Adrenal gland (tissue), 12 donors: Measurements from ENCODE around the gene CDH16. TPM values are rescaled to one million over a fixed set of nuclear protein-coding genes. Genes with fewer than 3 reads are reported as not detected.

Experiments used
- DNase-seq, 7 donors: peaks; one replicate each; pipeline ENCODE4 v3.0.0-alpha.2; 2019 to 2020
- H3K27ac ChIP-seq, 5 donors: fragments of 200-600 bp; sonication (generic) in 4 of 5; 1 replicate in 3 of 5; 2 replicates in 2 of 5; pipeline versions ENCODE4 v1.5.1 to v1.8.0; 2016 to 2020; ENCODE audit warnings: mild to moderate bottlenecking in 1 of 5
- H3K27me3 ChIP-seq: fragments of 200-600 bp; 2 replicates; pipeline ENCODE4 v1.8.0; 2021
- H3K36me3 ChIP-seq, 2 donors: fragments of 200-600 bp; replicated peaks in 1 of 2; 1 replicate in 1 of 2; 2 replicates in 1 of 2; pipeline versions ENCODE4 v1.5.1 to v1.8.0; 2018 to 2022
- H3K4me1 ChIP-seq, 2 donors: fragments of 200-600 bp; replicated peaks in 1 of 2; 1 replicate in 1 of 2; 2 replicates in 1 of 2; pipeline versions ENCODE4 v1.5.1 to v1.8.0; 2018 to 2021
- H3K4me3 ChIP-seq, 4 donors: fragments of 200-600 bp; sonication (generic) in 3 of 4; one replicate each; pipeline ENCODE4 v1.5.1; 2016 to 2018
- H3K9me3 ChIP-seq, 3 donors: fragments of 200-600 bp; sonication (generic) in 1 of 3; replicated peaks in 1 of 3; 1 replicate in 2 of 3; 2 replicates in 1 of 3; pipeline versions ENCODE4 v1.5.1 to v1.8.0; 2016 to 2021
- CTCF ChIP-seq, 6 experiments: fragments of 450-650 bp in 4 of 6; fragments of 200-600 bp in 2 of 6; sonication (generic) in 1 of 6; IDR thresholded peaks; 1 replicate in 5 of 6; 2 replicates in 1 of 6; pipeline versions ENCODE4 v1.5.1 to v1.8.0; 2016 to 2021; ENCODE audit warnings: antibody characterized with exemption in 6 of 6, mild to moderate bottlenecking in 2 of 6, moderate library complexity in 1 of 6
- POLR2A ChIP-seq, 2 donors: fragments of 450-650 bp; IDR thresholded peaks; one replicate each; pipeline ENCODE4 v1.6.1; 2017; ENCODE audit warnings: antibody characterized with exemption in 2 of 2, mild to moderate bottlenecking in 2 of 2, moderate library complexity in 1 of 2
- WGBS, 4 donors: extraction: QIAGEN DNeasy Blood & Tissue Kit in 2 of 4; methylation state at CpG; one replicate each; pipeline versions ENCODE4 v1.1.5 to v1.1.7; 2013 to 2017; 5-methylcytosine and 5-hydroxymethylcytosine counted together
- intact Hi-C, 2 donors: fragments of 100-400 bp; cut with DNase I; formaldehyde crosslinking; loops; one replicate each; pipeline versions ENCODE4 v1.14.1 to v1.15.0; 2022 to 2023
- polyA plus RNA-seq, 3 donors: library from polyadenylated mRNA; stranded (reverse); fragments of 200-250 nt in 2 of 3; fragments of 350-450 nt in 1 of 3; fragmentation: Illumina TruSeq in 1 of 3; extraction: RNeasy Lipid Tissue Mini Kit (QIAGEN cat#74804) in 1 of 3; gene quantifications; one replicate each; pipeline ENCODE4 v1.2.3, GENCODE V29; 2013 to 2014
- total RNA-seq, 9 donors: library from RNA; depleted of rRNA in 4 of 9; stranded (reverse); fragments of >200 nt in 4 of 9; fragments of 120-200 nt in 1 of 9; fragmentation: NEBNext Ultra II Directional in 1 of 9; extraction: Animal tissue kit (Norgen Biotek cat#: 25700) in 1 of 9; gene quantifications; one replicate each; pipeline versions ENCODE4 v1.1.0 to v1.2.4, GENCODE V29; 2013 to 2023
- donor health status: healthy with polysubstance abuse.
- donor health status: Bipolar disorder and iron deficiency.
- donor health status: DM: yes; HTN: yes; CAD: no.
- donor health status: DM: no; HTN: no; CAD: no.
- donor health status: DM: no; HTN: no; CAD: no.
- donor health status: DM: yes; HTN: yes; CAD: no.

The CDH16 gene
- total and polyA plus RNA-seq, 12 donors: 0.69 TPM; not detected in 11

GRCh38 chr16:66920924-66921680, 2.4 kb upstream of the CDH16 start:
- DNase-seq: no peak
- Histone ChIP-seq H3K9me3 (no peaks in the 10 kb centered on the region), H3K36me3 (no peaks in the 10 kb centered on the region), H3K4me3 (no peak overlapping the region), H3K4me1 (peaks cover 16 to 17% of the 10 kb centered on the region in 2 donors), H3K27ac (no peak overlapping the region), H3K27me3 (no peaks in the 10 kb centered on the region)
- TF ChIP-seq CTCF (IDR thresholded peaks at IDR 0.05): no peak
- TF ChIP-seq POLR2A (IDR thresholded peaks at IDR 0.05): no peak
- WGBS, 4 donors: 76 to 87% (median 82%) methylated on average over 6 to 9 of the region's 9 CpGs
- intact Hi-C loops: no loop called here

- TF ChIP-seq POLR2A (IDR thresholded peaks at IDR 0.05) (no peak), CTCF (IDR thresholded peaks at IDR 0.05) (no peak)
- Histone ChIP-seq H3K27me3 (no peaks in the 10 kb centered on the region), H3K4me1 (peaks cover 7 to 8% of the 10 kb centered on the region in 2 donors), H3K4me3 (no peak overlapping the region), H3K27ac (no peak overlapping the region), H3K36me3 (no peaks in the 10 kb centered on the region), H3K9me3 (no peaks in the 10 kb centered on the region)
- 66 to 75% (median 70%) methylated on average over 2 of the region's 2 CpGs; no CpG with 5 or more reads in 1 of the 4 donors for WGBS, 4 donors
- intact Hi-C loops: no loop called here
- DNase-seq: no peak
These were observed 1.6 kb upstream of the CDH16 start for GRCh38 chr16:66920299-66920590.

GRCh38 chr16:66919569-66920298, 1.0 kb upstream of the CDH16 start:
- Histone ChIP-seq H3K4me3 (no peak overlapping the region), H3K4me1 (peaks cover 4 to 6% of the 10 kb centered on the region in 2 donors), H3K27me3 (no peaks in the 10 kb centered on the region), H3K9me3 (no peaks in the 10 kb centered on the region), H3K27ac (no peak overlapping the region), H3K36me3 (no peaks in the 10 kb centered on the region)
- no peak for DNase-seq
- 46 to 62% (median 58%) methylated on average over 4 to 5 of the region's 5 CpGs for WGBS, 4 donors
- TF ChIP-seq CTCF (IDR thresholded peaks at IDR 0.05): no peak
- TF ChIP-seq POLR2A (IDR thresholded peaks at IDR 0.05): no peak
- intact Hi-C loops: no loop called here

DNA sequence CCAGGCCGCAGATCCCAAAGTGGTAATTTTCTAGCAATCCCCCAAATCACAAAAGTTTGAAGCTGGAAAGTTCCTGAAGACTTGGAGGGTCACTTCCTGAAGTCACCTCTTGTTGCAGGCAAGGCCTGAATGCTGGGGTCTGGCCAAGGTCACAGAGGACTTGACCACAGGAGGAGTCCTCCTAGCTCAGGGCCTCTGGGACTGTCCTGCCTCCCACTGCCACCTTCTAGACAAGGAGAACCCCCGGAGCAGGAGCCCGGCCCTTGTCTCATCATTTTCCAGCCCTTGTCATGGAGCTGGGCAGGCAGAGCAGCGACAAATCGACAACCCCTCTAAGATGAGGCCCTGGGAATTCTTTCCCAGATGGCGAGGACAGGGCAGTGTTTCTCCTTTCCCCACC, 330 bp downstream of the CDH16 start:
- no peak overlapping the region for H3K4me3 ChIP-seq
- no peak overlapping the region for H3K27ac ChIP-seq
- TF ChIP-seq POLR2A (IDR thresholded peaks at IDR 0.05): no peak
- TF ChIP-seq CTCF (IDR thresholded peaks at IDR 0.05): no peak
- 88 to 93% (median 91%) methylated on average over 6 of the region's 6 CpGs for WGBS, 4 donors
- no peaks in the 10 kb centered on the region for H3K27me3 ChIP-seq
- intact Hi-C loops: no loop called here
- H3K4me1 ChIP-seq: peaks cover 4 to 6% of the 10 kb centered on the region in 2 donors
- no peaks in the 10 kb centered on the region for H3K9me3 ChIP-seq
- no peak for DNase-seq
- H3K36me3 ChIP-seq: no peaks in the 10 kb centered on the region
